Memory B cell (primary cell): Measurements from ENCODE around the gene AQP4.

Source experiments
- ATAC-seq: fragments of 150-1000 bp; cut with Tn5 transposase; 2 replicates; pipeline ENCODE4 v1.10.0; 2021; ENCODE audit warnings: low read depth, mild to moderate bottlenecking, moderate library complexity
- DNase-seq, 2 donors: peaks; one replicate each; pipeline ENCODE4 v3.0.0; 2022; ENCODE audit warnings: low spot score in 2 of 2
- H3K27ac Mint-ChIP-seq: one replicate; pipeline ENCODE4 v1.8.0; 2022; ENCODE audit warnings: mild to moderate bottlenecking, moderate library complexity, mixed read lengths
- H3K27me3 Mint-ChIP-seq: one replicate; pipeline ENCODE4 v1.8.0; 2022; ENCODE audit warnings: mixed read lengths
- H3K36me3 Mint-ChIP-seq: one replicate; pipeline ENCODE4 v1.8.0; 2022; ENCODE audit warnings: mild to moderate bottlenecking, mixed read lengths
- H3K4me1 Mint-ChIP-seq: one replicate; pipeline ENCODE4 v1.8.0; 2022; ENCODE audit warnings: mixed read lengths
- H3K4me3 Mint-ChIP-seq: one replicate; pipeline ENCODE4 v1.8.0; 2022; ENCODE audit warnings: mild to moderate bottlenecking, moderate library complexity, mixed read lengths
- H3K9me3 Mint-ChIP-seq: one replicate; pipeline ENCODE4 v1.8.0; 2022; ENCODE audit warnings: mixed read lengths

Gene AQP4

DNA sequence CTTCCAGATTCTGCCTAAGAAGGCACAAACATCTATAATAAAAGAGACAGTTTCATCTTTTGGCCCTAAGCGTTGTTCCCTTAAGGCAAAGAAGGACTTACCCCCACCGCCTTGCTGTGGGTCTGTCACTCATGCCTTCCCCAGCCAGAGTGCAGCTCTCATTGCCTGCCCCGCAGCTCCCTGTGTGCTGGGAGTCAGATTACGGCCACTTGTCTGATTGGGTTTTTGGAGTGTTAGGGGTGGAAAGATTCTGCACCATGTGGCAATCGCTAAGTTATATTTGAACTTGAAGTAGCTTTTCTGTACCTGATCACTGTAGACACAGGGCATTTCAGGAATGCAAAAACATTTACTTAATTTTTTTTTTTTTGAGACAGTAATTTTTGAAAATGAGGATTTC is at the start of gene AQP4:
Gene AQP4 (minus strand): TSS at position 151 of the 400 bp plus-strand sequence. CDS start 18 bp downstream, at position 133.
- no peak for ATAC-seq
- peaks cover 4% of the 10 kb centered on the region for H3K27me3 Mint-ChIP-seq

GRCh38 chr18:26911840-26912239 is 46.3 kb upstream of the AQP4 start:
- peaks cover 8% of the 10 kb centered on the region for H3K9me3 Mint-ChIP-seq
- no peak overlapping the region for H3K27ac Mint-ChIP-seq
- H3K4me1 Mint-ChIP-seq, result no peaks in the 10 kb centered on the region
- ATAC-seq, result no peak
- DNase-seq, result no peak
- peaks cover 1% of the 10 kb centered on the region for H3K27me3 Mint-ChIP-seq
- no peaks in the 10 kb centered on the region for H3K36me3 Mint-ChIP-seq
- H3K4me3 Mint-ChIP-seq, result no peak overlapping the region

More for the DNA sequence above, at the start of gene AQP4:
- Mint-ChIP-seq H3K4me3 (no peak within 1 kb of the TSS), H3K4me1 (no peaks in the 10 kb centered on the region), H3K9me3 (no peaks in the 10 kb centered on the region), H3K36me3 (no peaks in the 10 kb centered on the region), H3K27ac (no peak within 1 kb of the TSS)
- no peak for DNase-seq

DNA sequence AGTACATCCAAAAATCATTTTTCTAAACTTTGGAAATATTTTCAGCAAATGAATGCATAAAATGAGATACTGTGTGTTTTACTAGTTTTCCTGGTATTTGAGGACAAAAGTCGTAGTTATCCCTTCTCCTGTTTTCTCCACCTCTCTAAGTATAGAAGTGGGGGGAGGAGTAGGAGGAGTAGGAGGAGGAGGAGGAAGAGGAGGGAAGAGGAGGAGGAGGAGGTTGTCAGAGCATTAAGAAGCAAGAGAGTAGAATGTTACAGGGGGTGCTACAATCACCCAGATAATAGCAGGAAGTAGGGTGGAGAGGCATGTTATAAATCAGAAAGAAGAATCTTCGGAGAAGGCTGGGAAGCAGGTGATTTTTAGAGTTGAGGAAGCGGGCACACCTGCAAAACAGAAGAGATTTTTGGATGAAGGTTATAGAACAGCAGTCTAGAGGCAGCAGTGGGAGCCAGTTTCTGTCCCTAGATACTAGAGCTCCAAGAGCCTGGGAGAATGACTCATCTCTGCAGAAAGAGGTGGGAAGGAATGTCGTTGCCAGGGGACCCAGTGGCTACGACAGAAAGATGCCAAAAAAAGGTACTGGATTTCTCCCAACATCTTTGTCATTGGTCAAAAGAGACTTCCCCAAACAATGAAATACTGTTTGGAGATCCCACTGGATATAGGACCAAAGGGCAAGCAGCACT is 44.2 kb upstream of the AQP4 start:
- no peaks in the 10 kb centered on the region for H3K4me1 Mint-ChIP-seq
- no peak overlapping the region for H3K4me3 Mint-ChIP-seq
- H3K36me3 Mint-ChIP-seq, result no peaks in the 10 kb centered on the region
- no peak for DNase-seq
- H3K9me3 Mint-ChIP-seq, result peaks cover 9% of the 10 kb centered on the region
- H3K27ac Mint-ChIP-seq, result no peak overlapping the region
- no peak for ATAC-seq
- peaks cover 2% of the 10 kb centered on the region for H3K27me3 Mint-ChIP-seq

- no peaks in the 10 kb centered on the region for H3K36me3 Mint-ChIP-seq
- ATAC-seq (no peak), DNase-seq (no peak)
- peaks cover 2% of the 10 kb centered on the region for H3K27me3 Mint-ChIP-seq
- peaks cover 12% of the 10 kb centered on the region for H3K9me3 Mint-ChIP-seq
- no peaks in the 10 kb centered on the region for H3K4me1 Mint-ChIP-seq
- H3K27ac Mint-ChIP-seq, result no peak overlapping the region
- H3K4me3 Mint-ChIP-seq, result no peak overlapping the region
Observed at GRCh38 chr18:26908906-26909305, 43.4 kb upstream of the AQP4 start.

GRCh38 chr18:26902291-26902690 is 36.8 kb upstream of the AQP4 start:
- DNase-seq (no peak), ATAC-seq (no peak)
- Mint-ChIP-seq H3K36me3 (no peaks in the 10 kb centered on the region), H3K27me3 (peaks cover 2% of the 10 kb centered on the region), H3K4me3 (no peak overlapping the region), H3K9me3 (peaks cover 9% of the 10 kb centered on the region), H3K27ac (no peak overlapping the region), H3K4me1 (no peaks in the 10 kb centered on the region)

GRCh38 chr18:26901020-26901419 is 35.5 kb upstream of the AQP4 start:
- no peak overlapping the region for H3K4me3 Mint-ChIP-seq
- no peak overlapping the region for H3K27ac Mint-ChIP-seq
- ATAC-seq (no peak), DNase-seq (no peak)
- H3K4me1 Mint-ChIP-seq, result no peaks in the 10 kb centered on the region
- H3K36me3 Mint-ChIP-seq, result no peaks in the 10 kb centered on the region
- no peaks in the 10 kb centered on the region for H3K27me3 Mint-ChIP-seq
- H3K9me3 Mint-ChIP-seq, result peaks cover 5% of the 10 kb centered on the region

- Mint-ChIP-seq H3K36me3 (no peaks in the 10 kb centered on the region), H3K27me3 (no peaks in the 10 kb centered on the region), H3K9me3 (peaks cover 2% of the 10 kb centered on the region), H3K4me3 (no peak overlapping the region), H3K4me1 (no peaks in the 10 kb centered on the region), H3K27ac (no peak overlapping the region)
- no peak for ATAC-seq
- DNase-seq, result no peak
Observed at GRCh38 chr18:26894426-26894825, 28.9 kb upstream of the AQP4 start.

DNA sequence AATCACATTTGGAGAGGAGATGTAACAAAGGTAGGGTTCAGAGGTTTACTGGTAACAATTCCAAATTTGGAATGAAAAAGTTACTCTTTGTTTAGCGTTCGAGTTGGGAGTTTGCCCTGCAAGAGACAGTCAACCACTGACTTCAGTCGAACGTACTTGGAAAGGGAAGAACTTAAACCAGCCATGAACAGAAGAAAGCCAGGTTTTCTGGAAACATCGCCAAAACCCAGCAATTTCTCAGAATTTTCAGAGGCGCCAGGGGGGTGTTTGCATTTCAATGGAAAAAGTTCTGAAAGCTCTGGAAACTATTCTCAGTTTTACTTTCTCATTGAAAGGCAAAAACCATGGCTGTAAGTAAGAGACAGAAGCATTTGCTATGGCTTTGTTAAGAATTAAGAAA is 28.5 kb upstream of the AQP4 start:
- Mint-ChIP-seq H3K9me3 (peaks cover 2% of the 10 kb centered on the region), H3K27me3 (no peaks in the 10 kb centered on the region), H3K27ac (no peak overlapping the region), H3K4me1 (no peaks in the 10 kb centered on the region), H3K36me3 (no peaks in the 10 kb centered on the region), H3K4me3 (no peak overlapping the region)
- ATAC-seq (no peak), DNase-seq (no peak)

DNA sequence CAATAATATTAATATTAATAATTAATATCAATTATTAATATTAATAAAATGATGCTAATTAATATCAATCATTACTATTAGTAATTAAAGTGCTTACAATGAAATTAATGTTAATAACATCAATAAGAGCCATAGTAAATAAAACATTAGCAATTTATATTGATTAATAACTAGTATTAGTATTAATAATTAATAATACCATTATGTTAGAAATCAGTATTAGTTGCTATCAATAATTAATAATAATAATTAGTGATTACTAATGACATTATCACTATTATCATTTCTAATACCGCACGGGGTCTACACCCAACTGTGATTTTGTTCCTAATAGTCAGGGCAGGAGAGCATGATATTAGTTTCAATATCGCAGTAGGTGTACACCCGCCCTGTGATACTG is 22.8 kb upstream of the AQP4 start:
- ATAC-seq (no peak), DNase-seq (no peak)
- H3K4me3 Mint-ChIP-seq, result no peak overlapping the region
- no peak overlapping the region for H3K27ac Mint-ChIP-seq
- H3K4me1 Mint-ChIP-seq, result no peaks in the 10 kb centered on the region
- no peaks in the 10 kb centered on the region for H3K9me3 Mint-ChIP-seq
- H3K27me3 Mint-ChIP-seq, result no peaks in the 10 kb centered on the region
- H3K36me3 Mint-ChIP-seq, result no peaks in the 10 kb centered on the region

DNA sequence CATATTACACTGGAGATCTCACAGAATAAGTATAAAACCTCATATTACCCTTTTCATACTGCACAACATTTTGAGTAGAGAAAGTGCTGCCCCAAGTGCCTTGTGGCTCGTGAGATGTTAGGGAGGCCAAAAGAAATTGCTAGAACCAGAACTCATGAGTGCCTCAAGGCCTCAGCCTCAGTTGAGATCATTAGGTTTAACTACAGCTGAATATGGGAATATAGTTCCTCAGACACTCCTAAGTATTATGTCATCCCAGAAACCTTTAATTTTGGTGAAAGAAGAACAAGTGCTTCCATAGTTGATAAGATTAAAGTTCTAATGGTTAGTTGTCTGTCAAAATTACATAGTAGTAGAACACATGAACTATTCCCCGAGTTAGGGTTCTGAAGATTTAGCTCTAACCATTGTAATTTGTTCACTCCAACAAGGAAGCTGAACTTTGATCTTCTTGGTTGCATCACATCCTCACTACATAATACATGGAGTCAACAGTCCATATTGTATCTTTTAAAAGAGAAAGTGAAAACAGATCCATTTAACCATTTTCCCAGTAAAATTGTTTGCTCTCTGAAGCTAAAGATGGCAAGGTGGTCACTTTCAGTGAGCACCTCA is 9.6 kb upstream of the AQP4 start:
- Mint-ChIP-seq H3K27me3 (no peaks in the 10 kb centered on the region), H3K36me3 (no peaks in the 10 kb centered on the region), H3K4me1 (no peaks in the 10 kb centered on the region), H3K4me3 (no peak overlapping the region), H3K27ac (no peak overlapping the region), H3K9me3 (peaks cover 2% of the 10 kb centered on the region)
- DNase-seq, result no peak
- no peak for ATAC-seq

GRCh38 chr18:26874283-26874682 is 8.8 kb upstream of the AQP4 start:
- H3K36me3 Mint-ChIP-seq, result no peaks in the 10 kb centered on the region
- no peaks in the 10 kb centered on the region for H3K27me3 Mint-ChIP-seq
- ATAC-seq (no peak), DNase-seq (no peak)
- H3K9me3 Mint-ChIP-seq, result peaks cover 2% of the 10 kb centered on the region
- no peak overlapping the region for H3K4me3 Mint-ChIP-seq
- H3K4me1 Mint-ChIP-seq, result no peaks in the 10 kb centered on the region
- H3K27ac Mint-ChIP-seq, result no peak overlapping the region

DNA sequence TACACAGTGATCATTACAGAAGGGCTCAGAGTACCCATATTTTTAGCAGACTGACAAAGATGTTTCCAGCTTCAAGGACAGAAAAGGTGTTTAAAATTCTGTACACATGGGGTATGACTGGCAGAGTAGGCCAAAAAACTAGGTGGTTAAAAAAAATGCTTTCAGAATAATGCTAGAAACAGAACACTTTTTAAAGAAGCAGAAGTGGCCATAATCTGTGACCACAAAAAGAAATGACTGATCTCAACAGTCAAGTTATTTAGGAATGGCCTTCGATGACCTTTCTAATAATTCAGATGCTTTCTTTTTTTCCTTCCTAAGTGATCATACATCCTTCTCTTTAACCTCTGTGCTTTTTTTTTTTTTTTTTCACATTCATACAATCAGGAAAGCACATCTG is 4.1 kb upstream of the AQP4 start:
- H3K4me1 Mint-ChIP-seq, result no peaks in the 10 kb centered on the region
- no peaks in the 10 kb centered on the region for H3K36me3 Mint-ChIP-seq
- DNase-seq, result no peak
- ATAC-seq, result no peak
- H3K4me3 Mint-ChIP-seq, result no peak overlapping the region
- no peak overlapping the region for H3K27ac Mint-ChIP-seq
- H3K9me3 Mint-ChIP-seq, result no peaks in the 10 kb centered on the region
- no peaks in the 10 kb centered on the region for H3K27me3 Mint-ChIP-seq

GRCh38 chr18:26868968-26869586 is 3.6 kb upstream of the AQP4 start:
- Mint-ChIP-seq H3K27ac (no peak overlapping the region), H3K36me3 (no peaks in the 10 kb centered on the region), H3K4me3 (no peak overlapping the region), H3K4me1 (no peaks in the 10 kb centered on the region), H3K27me3 (no peaks in the 10 kb centered on the region), H3K9me3 (no peaks in the 10 kb centered on the region)
- DNase-seq (no peak), ATAC-seq (no peak)

DNA sequence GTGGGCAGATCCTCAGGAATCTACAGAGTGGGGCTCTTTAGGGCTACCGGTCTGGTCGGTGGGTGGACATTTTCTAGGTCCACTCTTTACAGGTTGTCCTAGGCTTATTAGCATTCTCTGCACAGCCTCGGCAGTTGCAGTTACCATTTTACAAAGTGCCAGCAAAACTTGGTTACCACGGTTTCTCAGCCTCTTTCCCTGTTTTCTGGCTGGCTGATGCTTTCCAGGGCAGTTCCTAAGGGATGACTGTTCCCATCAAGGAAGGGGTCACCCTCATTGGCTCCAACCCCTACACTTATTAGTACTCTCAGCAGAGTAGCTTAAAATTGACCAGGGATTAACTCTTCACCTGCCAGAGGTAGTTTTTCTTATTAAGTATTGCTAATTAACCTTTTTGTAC is 2.0 kb upstream of the AQP4 start:
- Mint-ChIP-seq H3K27me3 (peaks cover 4% of the 10 kb centered on the region), H3K4me1 (no peaks in the 10 kb centered on the region), H3K4me3 (no peak overlapping the region), H3K27ac (no peak overlapping the region), H3K9me3 (no peaks in the 10 kb centered on the region), H3K36me3 (no peaks in the 10 kb centered on the region)
- ATAC-seq (no peak), DNase-seq (no peak)

DNA sequence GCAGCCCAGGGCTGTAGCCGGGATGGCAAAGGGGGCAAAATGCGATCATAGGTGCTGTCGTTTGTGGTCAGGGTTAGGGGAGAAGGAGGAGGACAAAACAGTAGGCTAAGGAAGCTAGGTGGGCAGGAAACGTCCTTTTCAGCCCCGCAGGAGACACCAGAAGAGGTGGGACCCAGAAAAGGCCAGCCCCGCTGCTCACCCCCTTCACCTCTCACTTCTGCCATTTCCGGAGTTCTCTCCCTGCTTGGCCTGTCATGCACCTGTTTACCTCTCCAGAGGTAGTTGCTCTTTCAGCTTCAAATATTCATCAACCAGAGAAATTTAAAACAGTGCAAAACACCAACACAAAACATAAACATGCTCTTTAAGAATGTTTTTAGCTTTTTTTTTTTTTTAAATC is 849 bp downstream of the AQP4 start:
- no peaks in the 10 kb centered on the region for H3K9me3 Mint-ChIP-seq
- H3K27ac Mint-ChIP-seq, result no peak overlapping the region
- ATAC-seq (no peak), DNase-seq (no peak)
- no peak overlapping the region for H3K4me3 Mint-ChIP-seq
- no peaks in the 10 kb centered on the region for H3K36me3 Mint-ChIP-seq
- H3K27me3 Mint-ChIP-seq, result peaks cover 4% of the 10 kb centered on the region
- no peaks in the 10 kb centered on the region for H3K4me1 Mint-ChIP-seq
